Measurements from ENCODE around the gene MXD4. TPM values are rescaled to one million over a fixed set of nuclear protein-coding genes. Genes with fewer than 3 reads are reported as not detected.

The MXD4 gene
- total RNA-seq, 1 donor from 2014 or later: 122 TPM

DNA sequence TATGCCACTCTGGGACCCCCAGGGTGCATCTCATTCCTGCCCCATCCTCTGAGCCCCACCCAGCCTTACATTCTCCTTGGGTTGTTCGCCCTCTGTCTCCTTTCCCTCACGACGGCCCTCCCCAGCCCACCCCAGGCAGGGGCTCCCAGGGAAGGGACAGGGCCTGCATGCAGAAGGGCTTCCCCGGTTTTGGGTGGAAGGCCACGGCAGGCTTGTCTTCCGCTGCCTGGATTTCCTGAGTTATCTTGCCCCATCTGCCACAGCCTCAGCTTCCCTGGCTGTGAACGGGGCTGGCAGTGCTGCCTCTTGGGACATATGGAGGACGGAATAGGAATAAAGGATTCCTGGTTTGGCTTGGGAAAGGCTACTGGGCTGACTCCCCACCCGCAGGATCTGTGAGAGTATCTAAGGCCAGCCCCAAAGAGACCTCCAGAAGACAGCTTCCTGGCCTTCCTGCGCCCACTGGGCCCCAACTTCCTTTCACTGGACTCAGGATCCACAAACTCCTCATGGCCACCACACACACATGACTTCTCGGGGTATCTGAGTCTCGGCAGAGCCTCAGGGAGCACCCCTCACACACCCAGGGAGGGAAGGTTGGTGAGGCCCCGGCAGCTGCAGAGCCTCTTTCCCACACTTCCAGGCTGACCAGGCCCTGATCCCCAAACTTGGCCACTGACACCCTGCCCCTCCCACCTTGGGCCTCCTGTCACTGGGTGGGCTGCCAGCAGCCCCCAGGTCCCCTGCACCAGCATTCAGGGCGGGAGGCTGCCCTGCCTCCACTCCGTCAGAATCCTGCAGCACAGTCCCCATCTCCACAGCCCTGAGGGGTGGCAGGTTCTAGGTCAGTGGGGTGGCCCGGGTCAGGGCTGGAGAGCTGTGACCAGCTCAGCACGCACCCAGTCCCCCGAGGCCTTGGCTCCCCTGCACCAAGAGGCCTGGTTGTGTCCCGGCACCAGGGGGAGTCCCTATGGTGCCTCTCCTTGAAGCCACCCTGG, 3.5 kb upstream of the MXD4 start:
- no peak for DNase-seq (ENCODE audit: extremely low read depth, low read depth, low spot score)

- DNase-seq (ENCODE audit: extremely low read depth, low read depth, low spot score): no peak
Measured at GRCh38 chr4:2264481-2265041, 2.7 kb upstream of the MXD4 start.

GRCh38 chr4:2263926-2264321, 2.0 kb upstream of the MXD4 start:
- DNase-seq (ENCODE audit: extremely low read depth, low read depth, low spot score): no peak

DNA sequence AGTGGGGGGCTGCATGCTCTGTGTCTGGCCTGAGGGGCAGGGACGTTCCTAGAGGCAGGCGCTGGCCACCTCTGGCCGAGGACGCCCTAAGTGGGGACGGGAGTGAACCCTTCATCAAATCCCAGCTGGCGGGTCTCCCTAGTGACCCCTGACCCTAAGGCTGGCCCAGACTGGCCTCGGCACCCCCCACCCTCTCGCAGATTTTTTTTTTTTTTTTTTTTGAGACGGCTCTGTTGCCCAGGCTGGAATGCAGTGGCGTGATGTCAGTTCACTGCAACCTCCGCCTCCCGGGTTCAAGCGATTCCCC, 988 bp upstream of the MXD4 start:
- no peak for DNase-seq (ENCODE audit: extremely low read depth, low read depth, low spot score)

DNA sequence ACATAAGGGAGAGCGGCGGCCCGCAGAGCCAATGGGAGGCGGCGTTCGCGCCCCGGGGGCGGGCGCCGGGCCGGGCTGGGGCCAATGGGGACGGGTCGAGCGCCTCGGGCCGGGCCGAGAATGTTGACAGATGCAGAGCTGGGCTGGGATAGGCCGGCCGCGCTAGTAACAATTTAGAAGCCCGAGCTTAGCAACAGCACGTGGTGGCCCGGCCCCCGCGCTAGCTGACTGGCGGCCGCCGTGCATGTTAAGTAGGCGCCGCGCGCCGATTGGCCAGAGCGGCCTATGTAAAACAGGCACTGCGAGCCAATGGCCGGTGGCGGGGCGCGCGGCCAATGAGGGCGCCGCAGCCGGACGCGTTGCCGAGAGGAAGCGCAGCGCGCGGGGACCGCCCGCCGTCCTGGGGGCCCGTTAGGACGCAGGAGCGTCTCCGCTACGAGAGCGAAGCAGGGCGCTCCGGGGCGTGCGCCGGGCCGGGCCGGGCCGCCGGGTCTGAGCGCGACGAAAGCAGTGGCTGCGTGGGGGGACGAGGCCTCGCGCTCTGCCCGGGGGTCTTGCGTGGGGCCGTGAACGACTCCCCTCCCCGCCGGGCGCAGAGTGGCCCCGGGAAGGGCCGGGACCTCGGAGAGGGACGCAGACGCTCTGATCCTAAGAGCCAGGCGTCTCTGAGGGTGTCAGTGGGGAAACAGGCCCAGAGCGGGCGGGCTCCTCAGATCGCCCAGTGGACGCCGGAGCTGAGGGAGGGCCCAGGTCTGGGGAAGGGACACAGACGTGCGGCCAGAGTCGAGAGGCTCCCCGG, 435 bp upstream of the MXD4 start:
- DNase-seq (ENCODE audit: extremely low read depth, low read depth, low spot score): peak; percentile 86

DNA sequence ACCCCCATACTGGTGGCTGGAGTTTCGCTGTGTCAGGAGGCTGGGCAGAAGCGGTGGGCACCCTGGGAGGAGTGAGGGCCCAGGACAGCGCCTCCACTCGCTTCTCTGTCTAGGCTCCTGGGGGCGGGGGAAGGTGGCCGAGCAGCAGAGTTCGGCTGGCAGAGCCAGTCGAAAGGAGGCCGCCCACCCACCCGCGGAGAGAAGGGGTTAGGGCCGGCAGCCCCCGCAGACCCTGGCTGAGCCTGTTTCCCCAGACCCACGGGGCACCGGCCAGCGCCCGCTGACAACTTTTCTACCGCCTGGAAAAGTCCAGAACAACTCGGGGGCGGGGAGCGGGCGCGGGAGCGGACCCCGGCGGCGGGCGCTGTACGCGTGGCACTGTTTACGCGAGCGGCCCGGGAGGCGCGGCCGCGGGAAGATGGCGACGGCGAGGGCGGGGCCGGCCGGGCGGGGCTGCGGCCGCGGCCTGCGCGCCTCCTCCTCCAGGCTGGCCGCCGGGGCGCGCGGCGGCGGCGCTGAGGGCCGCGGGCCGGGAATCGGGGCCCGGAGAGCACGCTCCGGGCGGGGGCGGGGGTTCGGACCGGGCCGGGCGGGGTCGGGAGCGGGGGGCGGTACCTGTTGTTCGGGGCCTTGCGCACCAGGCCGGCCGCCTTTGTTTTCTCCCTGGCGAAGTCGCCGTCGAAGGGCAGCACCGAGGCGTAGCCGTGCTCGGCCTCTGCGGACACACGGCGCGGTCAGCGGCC, 628 bp downstream of the MXD4 start:
- DNase-seq (ENCODE audit: extremely low read depth, low read depth, low spot score): no peak

DNA sequence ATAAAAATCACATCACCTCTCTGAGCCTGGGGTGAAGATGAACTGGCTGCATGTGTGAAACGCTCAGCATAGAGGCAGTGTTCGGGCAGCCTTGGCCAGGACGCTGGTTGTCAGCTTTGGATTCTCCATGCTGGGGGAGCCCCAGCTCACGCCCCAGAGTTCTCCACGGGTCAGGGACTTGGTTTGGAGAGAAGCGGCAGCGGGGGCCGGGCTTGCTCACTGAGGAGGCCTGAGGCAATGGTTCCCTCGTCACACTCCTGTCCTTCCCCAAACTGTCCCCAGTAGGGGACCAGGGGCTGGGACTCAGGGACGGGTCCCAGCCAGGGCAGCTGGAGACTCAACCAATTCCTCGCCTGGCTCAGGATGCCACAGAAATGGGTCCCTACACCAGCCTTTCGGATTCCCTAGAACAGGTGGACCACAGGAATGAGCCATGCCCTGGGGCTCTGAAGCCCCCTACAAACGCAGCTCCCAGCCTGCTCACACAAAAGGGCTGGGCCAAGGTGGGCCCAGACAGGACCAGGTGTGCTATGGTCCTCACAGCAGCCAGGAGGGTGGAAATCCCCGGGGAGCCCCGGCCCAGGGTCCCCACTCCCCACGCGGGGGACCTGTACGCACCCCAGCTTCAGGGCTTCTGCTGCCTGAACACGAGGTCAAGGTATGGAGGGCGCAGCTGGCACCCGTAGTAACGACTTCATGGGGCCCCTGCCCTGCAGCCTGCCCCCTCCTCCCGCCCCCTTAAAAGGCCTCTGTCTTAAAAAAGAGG, 1.4 kb downstream of the MXD4 start:
- no peak for DNase-seq (ENCODE audit: extremely low read depth, low read depth, low spot score)

DNA sequence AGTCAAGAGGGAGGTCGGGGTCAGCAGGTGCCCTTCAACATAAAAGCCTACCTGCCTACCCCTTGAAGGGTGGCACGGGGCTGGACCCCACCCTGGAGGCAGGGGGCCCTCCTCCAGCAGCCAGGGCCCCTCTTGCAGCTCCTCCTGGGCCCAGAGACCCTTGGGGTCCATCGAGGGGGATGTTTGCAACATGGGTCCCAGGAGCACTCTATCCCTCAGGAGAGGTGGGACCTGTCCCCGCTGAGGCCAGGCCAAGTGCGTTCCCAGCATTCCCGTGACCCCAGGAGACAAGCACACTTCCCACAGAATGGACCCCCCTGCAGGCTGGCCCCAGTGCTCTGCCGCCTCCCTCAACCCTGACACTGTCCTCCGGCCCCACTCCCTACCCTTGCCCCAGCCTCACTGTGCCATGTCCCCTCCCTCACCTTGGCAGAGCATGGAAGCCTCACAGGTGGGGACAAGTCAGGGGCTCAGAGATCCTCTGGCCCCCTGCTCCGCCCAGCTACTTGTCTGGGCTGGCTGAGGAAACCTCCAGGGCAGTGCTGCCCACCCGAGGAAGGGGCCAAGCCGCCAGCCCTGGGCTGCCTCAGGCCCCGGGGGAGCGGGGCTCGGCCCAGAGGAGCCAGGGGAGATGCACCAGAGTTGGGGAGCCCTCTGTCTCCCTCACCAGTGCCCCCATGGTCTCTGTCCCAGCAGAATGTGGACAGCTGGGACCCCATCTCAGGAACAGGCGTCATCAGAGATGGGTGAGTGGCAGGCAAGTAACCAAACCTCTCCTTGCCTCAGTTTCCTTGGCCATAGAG, 2.2 kb downstream of the MXD4 start:
- no peak for DNase-seq (ENCODE audit: extremely low read depth, low read depth, low spot score)

GRCh38 chr4:2259036-2259540, 2.8 kb downstream of the MXD4 start:
- no peak for DNase-seq (ENCODE audit: extremely low read depth, low read depth, low spot score)

DNA sequence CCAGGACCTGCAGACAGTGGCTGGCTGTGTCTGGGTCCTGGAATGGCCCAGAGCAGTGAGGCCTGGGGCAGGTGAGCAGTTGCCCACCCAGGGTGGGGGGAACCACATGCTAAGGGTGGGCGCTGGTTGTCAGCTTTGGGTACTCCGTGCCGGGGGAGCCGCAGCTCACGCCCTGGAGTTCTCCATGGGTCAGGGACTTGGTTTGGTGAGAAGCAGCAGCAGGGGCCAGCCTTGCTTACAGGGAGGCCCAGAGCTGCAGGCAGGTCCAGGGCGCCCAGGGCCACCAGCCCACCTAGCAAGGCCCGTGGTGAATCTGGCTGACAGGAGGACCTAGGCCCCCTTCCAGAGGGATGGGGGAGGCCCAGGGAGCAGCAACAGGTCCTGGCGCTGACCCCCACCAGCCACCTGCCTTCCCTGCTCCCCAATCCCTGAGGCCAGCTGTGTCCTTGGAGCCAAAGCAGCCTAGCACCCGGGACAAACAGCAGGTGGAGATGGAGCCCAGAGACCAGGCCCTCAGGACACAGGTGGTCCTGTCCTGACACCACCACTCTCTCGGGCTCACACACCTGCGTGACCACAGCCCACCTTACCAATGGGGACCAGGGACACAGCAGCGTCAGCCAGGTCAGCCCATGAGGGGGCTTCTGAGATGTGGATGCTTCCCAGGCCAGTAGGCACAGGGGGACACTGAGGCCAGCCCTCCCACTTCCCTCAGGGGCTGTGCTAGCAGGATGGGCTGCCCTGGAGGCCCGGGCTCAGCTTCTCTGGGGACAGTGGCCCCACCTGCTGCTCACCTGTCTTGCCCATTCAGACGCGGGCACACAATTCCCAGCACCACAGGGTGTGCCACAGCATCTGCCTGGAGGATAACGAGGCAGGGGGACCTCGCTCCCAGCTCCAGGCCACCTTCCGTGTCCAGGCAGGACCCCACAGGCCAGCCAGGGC, 3.5 kb downstream of the MXD4 start:
- no peak for DNase-seq (ENCODE audit: extremely low read depth, low read depth, low spot score)

GRCh38 chr4:2257361-2258081, 4.4 kb downstream of the MXD4 start:
- DNase-seq (ENCODE audit: extremely low read depth, low read depth, low spot score): no peak

DNA sequence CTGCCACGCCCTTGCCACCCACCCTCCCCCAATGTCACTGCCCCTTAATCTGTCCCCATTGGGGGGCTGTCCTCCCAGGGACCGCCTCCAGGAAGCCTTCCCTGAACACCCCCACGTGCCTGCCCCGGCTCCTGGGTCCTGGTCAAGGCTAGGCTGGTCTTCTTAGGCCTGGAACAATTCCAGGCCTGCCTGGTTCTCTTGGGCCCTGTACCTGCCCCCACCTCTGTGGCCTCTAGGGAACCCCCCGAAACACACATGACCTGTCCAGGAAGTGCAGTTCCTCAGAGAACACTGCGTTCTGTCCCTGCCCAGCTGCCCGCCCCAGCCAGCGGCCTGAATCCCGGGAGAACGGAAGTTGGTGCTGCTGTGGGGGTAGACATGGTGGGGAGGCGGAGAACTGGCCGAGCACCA, 5.1 kb downstream of the MXD4 start:
- no peak for DNase-seq (ENCODE audit: extremely low read depth, low read depth, low spot score)

DNA sequence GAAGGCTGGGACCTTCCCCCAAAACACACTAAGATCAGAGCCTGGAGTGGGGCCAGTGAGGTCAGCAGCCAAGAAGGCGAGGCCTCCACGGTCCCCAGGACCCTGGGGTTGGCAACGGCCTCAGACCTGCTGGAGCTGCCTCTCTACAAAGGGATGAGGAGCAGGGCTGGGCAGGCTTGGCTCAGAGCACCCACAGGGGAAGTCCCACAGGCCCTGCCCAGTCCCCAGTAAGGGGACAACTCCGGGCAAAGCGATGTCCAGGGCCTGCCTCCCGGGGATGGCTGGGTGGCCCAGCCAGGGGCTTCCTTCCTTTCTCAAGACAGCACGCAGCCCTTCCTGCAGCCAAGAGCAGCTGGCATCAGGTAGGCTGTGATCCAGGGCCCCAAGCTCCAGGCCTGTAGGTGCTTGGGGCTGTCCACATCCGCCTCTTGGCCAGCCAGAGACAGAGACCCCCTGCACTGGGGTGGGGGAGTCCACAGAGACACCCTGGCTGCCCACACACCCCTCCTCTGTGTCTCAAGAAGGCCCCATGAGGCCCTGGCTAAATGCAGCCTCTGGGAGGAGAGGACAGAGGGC, 5.7 kb downstream of the MXD4 start:
- DNase-seq (ENCODE audit: extremely low read depth, low read depth, low spot score): no peak

GRCh38 chr4:2255501-2256155, 6.3 kb downstream of the MXD4 start:
- DNase-seq (ENCODE audit: extremely low read depth, low read depth, low spot score): no peak

DNA sequence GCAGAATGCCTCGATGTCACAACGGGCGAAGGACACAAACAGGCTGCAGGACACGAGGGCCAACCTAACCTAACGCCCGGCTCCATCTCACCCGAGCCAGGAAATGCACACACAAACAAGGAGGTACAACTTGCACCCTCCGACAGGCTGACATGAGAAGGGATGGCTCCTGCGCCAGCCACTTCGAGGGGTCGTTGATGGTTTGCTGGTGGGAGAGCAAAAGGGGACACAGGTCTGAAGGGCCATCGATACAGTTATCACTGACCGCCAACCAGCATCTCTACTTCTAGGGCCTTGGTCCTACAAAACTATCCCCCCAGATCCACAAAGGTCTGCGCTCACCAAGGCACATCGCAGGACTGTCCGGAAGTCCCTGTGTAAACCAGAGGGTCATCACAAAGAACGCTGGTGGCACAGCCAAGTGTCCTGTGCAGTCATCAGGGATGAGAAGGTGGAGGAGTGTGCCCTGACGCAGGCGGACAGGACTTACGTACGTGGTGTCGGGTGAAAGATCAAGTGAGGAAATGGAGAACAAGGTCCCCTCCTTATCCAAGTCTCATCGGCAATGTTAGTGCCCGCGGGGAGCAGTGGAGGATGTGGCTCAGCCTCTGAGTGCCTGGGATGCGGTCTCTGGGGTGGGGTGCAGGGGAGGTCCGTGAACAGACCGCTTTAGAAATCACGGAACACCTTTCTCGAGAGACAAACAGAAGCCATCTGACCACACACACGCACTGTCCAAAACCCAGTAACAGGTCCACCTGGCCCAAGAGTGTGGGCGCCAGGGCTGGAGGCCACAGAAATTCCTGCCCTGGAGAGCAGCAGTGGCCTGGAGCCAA, 7.0 kb downstream of the MXD4 start:
- DNase-seq (ENCODE audit: extremely low read depth, low read depth, low spot score): no peak
